GM23248 (cell line): Measurements from ENCODE around the gene GYS1.

Experiments
- EZH2 ChIP-seq: fragments of 200-600 bp; sonication (generic); IDR thresholded peaks from 2 replicates; pipeline ENCODE4 v1.6.1; 2018; ENCODE audit warnings: antibody characterized with exemption, mild to moderate bottlenecking; ENCODE audit not compliant: insufficient read depth, poor library complexity, severe bottlenecking
- EZH2phosphoT487 ChIP-seq: fragments of 200-600 bp; sonication (generic); IDR thresholded peaks from 2 replicates; pipeline ENCODE4 v1.6.1; 2018; ENCODE audit warnings: antibody characterized with exemption, moderate library complexity, mild to moderate bottlenecking, low read depth; ENCODE audit not compliant: insufficient read depth

GRCh38 chr19:49009828-49010227 lies 16.7 kb upstream of the GYS1 start:
- TF ChIP-seq EZH2phosphoT487 (no peak), EZH2 (no peak)
